Panc1 (cell line): ENCODE data around the gene ARFIP1. TPM values are rescaled to one million over a fixed set of nuclear protein-coding genes. Genes with fewer than 3 reads are reported as not detected.

Source experiments
- ATAC-seq: fragments of 200-7000 bp; cut with Tn5 transposase; 2 replicates; pipeline ENCODE4 v1.9.1; 2020; ENCODE audit warnings: mild to moderate bottlenecking, moderate library complexity
- BruUV-seq: library from RNA; stranded (reverse); fragments of 400-500 nt; replicated peaks from 2 replicates; lab custom pipeline; 2021; lab: Mats Ljungman, UMichigan
- CTCF ChIA-PET: fragments of 300-600 bp; sonication (Branson Sonifier 250); formaldehyde crosslinking; loops from one replicate; lab custom pipeline; 2022; ENCODE audit warnings: antibody characterized with exemption; lab: Charles Lee
- POLR2A ChIA-PET: fragments of 300-600 bp; sonication (Branson Sonifier 250); formaldehyde crosslinking; loops from one replicate; lab custom pipeline; 2022; ENCODE audit warnings: antibody characterized with exemption; lab: Charles Lee
- DNase-seq: peaks from one replicate; pipeline ENCODE4 v3.0.0-alpha.2; 2010; ENCODE audit warnings: low read depth, low spot score
- H3K27ac ChIP-seq: 2 replicates; pipeline ENCODE4 v1.5.1; 2011; ENCODE audit warnings: mild to moderate bottlenecking, low read length, inconsistent platforms
- H3K27me3 ChIP-seq: fragments of 200-500 bp; sonication (Bioruptor generic); 2 replicates; pipeline ENCODE4 v1.6.0; 2014; ENCODE audit warnings: low read length, inconsistent platforms; ENCODE audit not compliant: control insufficient read depth, insufficient read depth
- H3K36me3 ChIP-seq: fragments of 200-500 bp; sonication (Bioruptor generic); 2 replicates; pipeline ENCODE4 v1.5.1; 2014; ENCODE audit warnings: inconsistent platforms, mild to moderate bottlenecking, low read length, moderate library complexity; ENCODE audit not compliant: control insufficient read depth, insufficient read depth
- H3K4me1 ChIP-seq: 2 replicates; pipeline ENCODE4 v1.5.1; 2011; ENCODE audit warnings: inconsistent platforms, mild to moderate bottlenecking, low read length, moderate library complexity; ENCODE audit not compliant: control insufficient read depth, insufficient read depth
- H3K4me3 ChIP-seq, 2 experiments: 2 replicates each; pipeline ENCODE4 v1.5.1; 2011 to 2012; ENCODE audit warnings: low read depth in 2 of 2, low read length in 2 of 2, mild to moderate bottlenecking in 2 of 2, inconsistent platforms in 1 of 2, moderate library complexity in 1 of 2
- H3K9me3 ChIP-seq: fragments of 200-500 bp; sonication (Bioruptor generic); 2 replicates; pipeline ENCODE4 v1.5.1; 2014; ENCODE audit warnings: low read depth, mild to moderate bottlenecking, inconsistent platforms, low read length, moderate library complexity; ENCODE audit not compliant: control insufficient read depth, insufficient read depth
- POLR2AphosphoS5 ChIP-seq: IDR thresholded peaks from 2 replicates; pipeline ENCODE4 v1.6.1; 2012; ENCODE audit warnings: mild to moderate bottlenecking, low read depth, low read length, moderate library complexity
- SIN3A ChIP-seq: IDR thresholded peaks from 2 replicates; pipeline ENCODE4 v1.6.1; 2012; ENCODE audit warnings: low read depth, mild to moderate bottlenecking, low read length, moderate library complexity, borderline replicate concordance; ENCODE audit not compliant: insufficient read depth
- TCF7L2 ChIP-seq: IDR thresholded peaks from 2 replicates; pipeline ENCODE4 v1.6.1; 2011; ENCODE audit warnings: mild to moderate bottlenecking, low read depth, low read length, inconsistent platforms
- in situ Hi-C: cut with HindIII; loops from 2 replicates; pipeline ENCODE4 v1.10.0; 2016; ENCODE audit warnings: low sequenced_read_pairs, low pct_unique_long_range_greater_than_20kb
- intact Hi-C: fragments of 100-400 bp; cut with micrococcal nuclease; formaldehyde crosslinking; loops from one replicate; pipeline ENCODE4 v1.10.0; 2022; ENCODE audit not compliant: unreplicated experiment
- total RNA-seq: library from RNA; stranded (reverse); gene quantifications from one replicate; pipeline ENCODE4 v1.2.1, GENCODE V29; 2021; ENCODE audit not compliant: unreplicated experiment
- TF ChIP-seq, protein P1 (sequence below), 2 experiments: IDR thresholded peaks; 2 replicates each; pipeline ENCODE4 v1.6.1; 2011 to 2012; ENCODE audit warnings: low read depth in 2 of 2, control low read depth in 1 of 2, low read length in 1 of 2, mild to moderate bottlenecking in 1 of 2, moderate library complexity in 1 of 2; ENCODE audit not compliant: insufficient read depth in 1 of 2
- TF ChIP-seq, protein P2 (sequence below): fragments of 450-650 bp; IDR thresholded peaks from 2 replicates; pipeline ENCODE4 v1.5.1; 2017; ENCODE audit warnings: mild to moderate bottlenecking

Gene ARFIP1
- total RNA-seq, 1 experiment from 2014 or later, result 22.2 TPM

- TF ChIP-seq, protein P1, sequence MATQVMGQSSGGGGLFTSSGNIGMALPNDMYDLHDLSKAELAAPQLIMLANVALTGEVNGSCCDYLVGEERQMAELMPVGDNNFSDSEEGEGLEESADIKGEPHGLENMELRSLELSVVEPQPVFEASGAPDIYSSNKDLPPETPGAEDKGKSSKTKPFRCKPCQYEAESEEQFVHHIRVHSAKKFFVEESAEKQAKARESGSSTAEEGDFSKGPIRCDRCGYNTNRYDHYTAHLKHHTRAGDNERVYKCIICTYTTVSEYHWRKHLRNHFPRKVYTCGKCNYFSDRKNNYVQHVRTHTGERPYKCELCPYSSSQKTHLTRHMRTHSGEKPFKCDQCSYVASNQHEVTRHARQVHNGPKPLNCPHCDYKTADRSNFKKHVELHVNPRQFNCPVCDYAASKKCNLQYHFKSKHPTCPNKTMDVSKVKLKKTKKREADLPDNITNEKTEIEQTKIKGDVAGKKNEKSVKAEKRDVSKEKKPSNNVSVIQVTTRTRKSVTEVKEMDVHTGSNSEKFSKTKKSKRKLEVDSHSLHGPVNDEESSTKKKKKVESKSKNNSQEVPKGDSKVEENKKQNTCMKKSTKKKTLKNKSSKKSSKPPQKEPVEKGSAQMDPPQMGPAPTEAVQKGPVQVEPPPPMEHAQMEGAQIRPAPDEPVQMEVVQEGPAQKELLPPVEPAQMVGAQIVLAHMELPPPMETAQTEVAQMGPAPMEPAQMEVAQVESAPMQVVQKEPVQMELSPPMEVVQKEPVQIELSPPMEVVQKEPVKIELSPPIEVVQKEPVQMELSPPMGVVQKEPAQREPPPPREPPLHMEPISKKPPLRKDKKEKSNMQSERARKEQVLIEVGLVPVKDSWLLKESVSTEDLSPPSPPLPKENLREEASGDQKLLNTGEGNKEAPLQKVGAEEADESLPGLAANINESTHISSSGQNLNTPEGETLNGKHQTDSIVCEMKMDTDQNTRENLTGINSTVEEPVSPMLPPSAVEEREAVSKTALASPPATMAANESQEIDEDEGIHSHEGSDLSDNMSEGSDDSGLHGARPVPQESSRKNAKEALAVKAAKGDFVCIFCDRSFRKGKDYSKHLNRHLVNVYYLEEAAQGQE (IDR thresholded peaks at IDR 0.05; ENCODE audit: insufficient read depth in 1 of 2, low read depth in 2 of 2, low read length in 1 of 2), result no peak
- TF ChIP-seq SIN3A, result no peak
- no peak for TF ChIP-seq POLR2AphosphoS5
- TF ChIP-seq, protein P2, sequence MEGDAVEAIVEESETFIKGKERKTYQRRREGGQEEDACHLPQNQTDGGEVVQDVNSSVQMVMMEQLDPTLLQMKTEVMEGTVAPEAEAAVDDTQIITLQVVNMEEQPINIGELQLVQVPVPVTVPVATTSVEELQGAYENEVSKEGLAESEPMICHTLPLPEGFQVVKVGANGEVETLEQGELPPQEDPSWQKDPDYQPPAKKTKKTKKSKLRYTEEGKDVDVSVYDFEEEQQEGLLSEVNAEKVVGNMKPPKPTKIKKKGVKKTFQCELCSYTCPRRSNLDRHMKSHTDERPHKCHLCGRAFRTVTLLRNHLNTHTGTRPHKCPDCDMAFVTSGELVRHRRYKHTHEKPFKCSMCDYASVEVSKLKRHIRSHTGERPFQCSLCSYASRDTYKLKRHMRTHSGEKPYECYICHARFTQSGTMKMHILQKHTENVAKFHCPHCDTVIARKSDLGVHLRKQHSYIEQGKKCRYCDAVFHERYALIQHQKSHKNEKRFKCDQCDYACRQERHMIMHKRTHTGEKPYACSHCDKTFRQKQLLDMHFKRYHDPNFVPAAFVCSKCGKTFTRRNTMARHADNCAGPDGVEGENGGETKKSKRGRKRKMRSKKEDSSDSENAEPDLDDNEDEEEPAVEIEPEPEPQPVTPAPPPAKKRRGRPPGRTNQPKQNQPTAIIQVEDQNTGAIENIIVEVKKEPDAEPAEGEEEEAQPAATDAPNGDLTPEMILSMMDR, result no peak
- no peak for TF ChIP-seq TCF7L2
- Histone ChIP-seq H3K27me3 (no peaks in the 10 kb centered on the region), H3K4me3 (no peak overlapping the region), H3K36me3 (no peaks in the 10 kb centered on the region), H3K27ac (no peak overlapping the region), H3K9me3 (no peaks in the 10 kb centered on the region), H3K4me1 (0 out of 2 replicates have a peak, but pooled peaks cover 4% of the 10 kb centered on the region)
- intact Hi-C loops, result no loop called here
- DNase-seq (no peak), ATAC-seq (no peak)
- ChIA-PET POLR2A (interaction anchor here (0.6 kb wide), 1 partner anchor 130 kb away, joined by 3 read pairs; no protein-coding TSS in a partner anchor), CTCF (no interaction called here)
- in situ Hi-C loops, result no loop called here
- no TSS peak for BruUV-seq
Measured at GRCh38 chr4:152806501-152807125, 26.9 kb downstream of the ARFIP1 start.

- ChIA-PET POLR2A (no interaction called here), CTCF (no interaction called here)
- Histone ChIP-seq H3K27ac (no peak overlapping the region), H3K9me3 (no peaks in the 10 kb centered on the region), H3K27me3 (no peaks in the 10 kb centered on the region), H3K4me1 (0 out of 2 replicates have a peak, but pooled peaks cover 4% of the 10 kb centered on the region), H3K4me3 (no peak overlapping the region), H3K36me3 (no peaks in the 10 kb centered on the region)
- TF ChIP-seq, protein P1 (IDR thresholded peaks at IDR 0.05; ENCODE audit: insufficient read depth in 1 of 2, low read depth in 2 of 2, low read length in 1 of 2), result no peak
- no peak for TF ChIP-seq POLR2AphosphoS5
- no peak for TF ChIP-seq TCF7L2
- no peak for TF ChIP-seq SIN3A
- TF ChIP-seq, protein P2, result no peak
- in situ Hi-C loops (no loop called here), intact Hi-C loops (no loop called here)
- DNase-seq, result no peak
- BruUV-seq, result no TSS peak
- no peak for ATAC-seq
Measured at GRCh38 chr4:152807294-152807829, 27.6 kb downstream of the ARFIP1 start.
